ENCODE measurements around the gene INSRR. TPM values are rescaled to one million over a fixed set of nuclear protein-coding genes. Genes with fewer than 3 reads are reported as not detected.

INSRR gene
- total and polyA plus RNA-seq, 4 donors = 0.01 TPM; not detected in 3

- 85% methylated on average over 6 of the region's 6 CpGs for WGBS
- no peak overlapping the region for H3K9ac ChIP-seq (ENCODE audit: low read depth in 1 of 2, low read length in 2 of 2)
Observed at GRCh38 chr1:156862584-156862983, 3.7 kb upstream of the INSRR start.

GRCh38 chr1:156860628-156861423 lies 1.9 kb upstream of the INSRR start, which contains the start of gene NTRK1:
Gene NTRK1, plus strand, starts transcription at chr1:156860865. Its CDS starts 70 bp downstream, at chr1:156860935.
- Histone ChIP-seq H3K4me1 (ENCODE audit: control insufficient read depth in 4 of 4, insufficient read depth in 4 of 4, low read length in 3 of 4) (peaks cover 4 to 19% (median 14%) of the 10 kb centered on the region in 4 donors), H3K27ac (ENCODE audit: low read depth in 1 of 2, low read length in 2 of 2) (no peak within 1 kb of the TSS), H3K4me3 (ENCODE audit: low read depth in 1 of 3, low read length in 3 of 3) (peak within 1 kb of the TSS in 1 of 3 donors; percentile 31), H3K9ac (ENCODE audit: low read depth in 1 of 2, low read length in 2 of 2) (no peak within 1 kb of the TSS), H3K36me3 (ENCODE audit: control insufficient read depth in 4 of 4, insufficient read depth in 3 of 4, low read depth in 1 of 4, low read length in 3 of 4) (no peaks in the 10 kb centered on the region), H3K9me3 (ENCODE audit: control insufficient read depth in 4 of 4, low read length in 3 of 4) (no peaks in the 10 kb centered on the region), H3K27me3 (ENCODE audit: control insufficient read depth in 4 of 4, insufficient read depth in 4 of 4, low read length in 3 of 4) (peaks cover 2 to 19% (median 8%) of the 10 kb centered on the region in 4 donors)
- WGBS = 7% methylated on average over 69 of the region's 69 CpGs
- no peak for DNase-seq (ENCODE audit: low spot score)
- TF ChIP-seq HNF4G (IDR thresholded peaks at IDR 0.05) (no peak), YY1 (IDR thresholded peaks at IDR 0.05) (no peak), GABPA (IDR thresholded peaks at IDR 0.05 in 1 of 2, conservative IDR thresholded peaks at IDR 0.05 in 1 of 2) (no peak), SP1 (IDR thresholded peaks at IDR 0.05) (no peak), FOXA1 (IDR thresholded peaks at IDR 0.05) (no peak), EGR1 (IDR thresholded peaks at IDR 0.05; ENCODE audit: low read depth in 2 of 2) (no peak), RAD21 (IDR thresholded peaks at IDR 0.05) (no peak), FOXA2 (IDR thresholded peaks at IDR 0.05) (no peak), NR2F2 (IDR thresholded peaks at IDR 0.05) (no peak), ATF3 (IDR thresholded peaks at IDR 0.05) (no peak), RXRA (IDR thresholded peaks at IDR 0.05) (no peak), MAX (IDR thresholded peaks at IDR 0.05) (no peak), TAF1 (conservative IDR thresholded peaks at IDR 0.05) (no peak)

More at GRCh38 chr1:156862584-156862983, 3.7 kb upstream of the INSRR start:
- Histone ChIP-seq H3K36me3 (ENCODE audit: control insufficient read depth in 4 of 4, insufficient read depth in 3 of 4, low read depth in 1 of 4, low read length in 3 of 4) (no peaks in the 10 kb centered on the region), H3K27me3 (ENCODE audit: control insufficient read depth in 4 of 4, insufficient read depth in 4 of 4, low read length in 3 of 4) (peaks cover 2 to 19% (median 8%) of the 10 kb centered on the region in 4 donors), H3K9me3 (ENCODE audit: control insufficient read depth in 4 of 4, low read length in 3 of 4) (no peaks in the 10 kb centered on the region), H3K27ac (ENCODE audit: low read depth in 1 of 2, low read length in 2 of 2) (no peak overlapping the region), H3K4me3 (ENCODE audit: low read depth in 1 of 3, low read length in 3 of 3) (no peak overlapping the region), H3K4me1 (ENCODE audit: control insufficient read depth in 4 of 4, insufficient read depth in 4 of 4, low read length in 3 of 4) (peaks cover 4 to 19% (median 14%) of the 10 kb centered on the region in 4 donors)
- TF ChIP-seq MAX (IDR thresholded peaks at IDR 0.05) (no peak), SP1 (IDR thresholded peaks at IDR 0.05) (no peak), TAF1 (conservative IDR thresholded peaks at IDR 0.05) (no peak), CTCF (IDR thresholded peaks at IDR 0.05; ENCODE audit: low read depth, low read length, missing input control) (no peak), HNF4A (conservative IDR thresholded peaks at IDR 0.05) (no peak), ZBTB33 (IDR thresholded peaks at IDR 0.05) (no peak), JUND (IDR thresholded peaks at IDR 0.05) (no peak), GABPA (IDR thresholded peaks at IDR 0.05 in 1 of 2, conservative IDR thresholded peaks at IDR 0.05 in 1 of 2) (no peak), ATF3 (IDR thresholded peaks at IDR 0.05) (no peak)
- no peak for DNase-seq (ENCODE audit: low spot score)
